GM12878 (cell line): ENCODE data around the gene CNOT6L. TPM values are rescaled to one million over a fixed set of nuclear protein-coding genes. Genes with fewer than 3 reads are reported as not detected.

Source experiments
- ATAC-seq: fragments of 200-7000 bp; cut with Tn5 transposase; 3 replicates; pipeline ENCODE4 v1.9.1; 2020; ENCODE audit warnings: mild to moderate bottlenecking, moderate library complexity
- BruUV-seq: library from RNA; stranded (reverse); fragments of 400-500 nt; replicated peaks from 2 replicates; lab custom pipeline; 2021; lab: Mats Ljungman, UMichigan
- CTCF ChIA-PET: fragments of 300-600 bp; sonication (Branson Sonifier 250); formaldehyde crosslinking; extraction: SDS; loops from one replicate; lab custom pipeline; 2021; ENCODE audit warnings: inconsistent platforms; lab: Yijun Ruan, JAX
- POLR2A ChIA-PET: fragments of 350-600 bp; formaldehyde crosslinking; extraction: SDS; loops from one replicate; lab custom pipeline; 2021; ENCODE audit warnings: inconsistent platforms; lab: Charles Lee
- RAD21 ChIA-PET: fragments of 300-600 bp; sonication (Branson Sonifier 250); formaldehyde crosslinking; loops from one replicate; lab custom pipeline; 2023; ENCODE audit warnings: antibody characterized with exemption; ENCODE audit not compliant: unreplicated experiment; lab: Charles Lee
- SMC1A ChIA-PET: fragments of 300-600 bp; sonication (Branson Sonifier 250); formaldehyde crosslinking; loops from one replicate; lab custom pipeline; 2023; ENCODE audit not compliant: unreplicated experiment, uncharacterized antibody; lab: Charles Lee
- DNase-seq: peaks from one replicate; pipeline ENCODE4 v3.0.0-alpha.2; 2011; ENCODE audit warnings: low read depth, low spot score
- FAIRE-seq: peaks from 3 replicates; lab custom pipeline; 2011; peaks lifted over from hg19 to GRCh38; lab: Jason Lieb, UNC
- H2AFZ ChIP-seq: 2 replicates; pipeline ENCODE4 v1.6.0; 2011; ENCODE audit warnings: low read depth, low read length, control low read depth; ENCODE audit not compliant: control insufficient read depth
- H3K27ac ChIP-seq: 2 replicates; pipeline ENCODE4 v1.5.1; 2011; ENCODE audit warnings: control low read depth; ENCODE audit not compliant: control insufficient read depth, insufficient read depth
- H3K27me3 ChIP-seq, 2 experiments: replicated peaks in 1 of 2; 2 replicates each; pipeline versions ENCODE4 v1.6.0 to v1.6.1; 2011; ENCODE audit warnings: low read length in 1 of 2; ENCODE audit not compliant: control insufficient read depth in 2 of 2, insufficient read depth in 2 of 2
- H3K36me3 ChIP-seq, 2 experiments: 2 replicates each; pipeline ENCODE4 v1.5.1; 2011; ENCODE audit warnings: low read length in 1 of 2; ENCODE audit not compliant: control insufficient read depth in 2 of 2, insufficient read depth in 2 of 2
- H3K4me1 ChIP-seq: 2 replicates; pipeline ENCODE4 v1.6.1; 2011; ENCODE audit warnings: mild to moderate bottlenecking, low read length, moderate library complexity, mixed read lengths; ENCODE audit not compliant: control insufficient read depth, insufficient read depth
- H3K4me2 ChIP-seq: 2 replicates; pipeline ENCODE4 v1.6.0; 2011; ENCODE audit warnings: control low read depth; ENCODE audit not compliant: control insufficient read depth, insufficient read depth
- H3K4me3 ChIP-seq: fragments of 200-600 bp; sonication (generic); 2 replicates; pipeline ENCODE4 v1.5.1; 2016
- H3K79me2 ChIP-seq: 2 replicates; pipeline ENCODE4 v1.6.0; 2011; ENCODE audit warnings: low read length; ENCODE audit not compliant: control insufficient read depth, insufficient read depth
- H3K9ac ChIP-seq: 2 replicates; pipeline ENCODE4 v1.8.0; 2011; ENCODE audit warnings: low read length, control low read depth, mixed read lengths; ENCODE audit not compliant: control insufficient read depth, insufficient read depth
- H3K9me3 ChIP-seq: replicated peaks from 3 replicates; pipeline ENCODE4 v1.5.1; 2011; ENCODE audit warnings: mild to moderate bottlenecking, low read length; ENCODE audit not compliant: control insufficient read depth, insufficient read depth
- H4K20me1 ChIP-seq: 2 replicates; pipeline ENCODE4 v1.6.0; 2011; ENCODE audit not compliant: control insufficient read depth, insufficient read depth
- BCL3 ChIP-seq: IDR thresholded peaks from 2 replicates; pipeline ENCODE4 v1.6.1; 2011; ENCODE audit warnings: borderline replicate concordance, low read depth, mild to moderate bottlenecking, moderate library complexity, low read length; ENCODE audit not compliant: insufficient read depth, poor library complexity, severe bottlenecking
- CHD4 ChIP-seq: fragments of 200-600 bp; sonication (generic); IDR thresholded peaks from 2 replicates; pipeline ENCODE4 v1.6.1; 2016; ENCODE audit warnings: mild to moderate bottlenecking
- ETV6 ChIP-seq, 2 experiments: fragments of 450-650 bp in 1 of 2; IDR thresholded peaks in 1 of 2; conservative IDR thresholded peaks in 1 of 2; 2 replicates each; pipeline ENCODE4 v1.6.1; 2014; ENCODE audit warnings: antibody characterized with exemption in 1 of 2, borderline replicate concordance in 1 of 2, low read depth in 1 of 2, mild to moderate bottlenecking in 1 of 2, moderate library complexity in 1 of 2
- IKZF1 ChIP-seq: fragments of 450-650 bp; conservative IDR thresholded peaks from 2 replicates; pipeline ENCODE4 v1.6.1; 2017; ENCODE audit warnings: antibody characterized with exemption, mild to moderate bottlenecking
- NBN ChIP-seq: fragments of 450-650 bp; IDR thresholded peaks from 2 replicates; pipeline ENCODE4 v1.6.1; 2016
- NKRF ChIP-seq: fragments of 450-650 bp; conservative IDR thresholded peaks from 2 replicates; pipeline ENCODE4 v1.6.1; 2017; ENCODE audit warnings: mild to moderate bottlenecking, moderate library complexity
- NR2C1 ChIP-seq: fragments of 450-650 bp; IDR thresholded peaks from 2 replicates; pipeline ENCODE4 v1.6.1; 2017; ENCODE audit warnings: antibody characterized with exemption, mild to moderate bottlenecking, moderate library complexity
- POLR2A ChIP-seq: IDR thresholded peaks from 2 replicates; pipeline ENCODE4 v1.6.1; 2011; ENCODE audit warnings: low read depth, mild to moderate bottlenecking, low read length
- RAD51 ChIP-seq: fragments of 450-650 bp; IDR thresholded peaks from 2 replicates; pipeline ENCODE4 v1.6.1; 2016; ENCODE audit warnings: moderate library complexity, mild to moderate bottlenecking, inconsistent platforms
- RCOR1 ChIP-seq: conservative IDR thresholded peaks from 2 replicates; pipeline ENCODE4 v1.6.1; 2012; ENCODE audit warnings: low read depth, low read length, improper control_type of control experiment
- SP1 ChIP-seq: IDR thresholded peaks from one replicate; pipeline ENCODE4 v1.6.1; 2011; ENCODE audit warnings: low read depth, low read length
- STAT3 ChIP-seq: IDR thresholded peaks from 2 replicates; pipeline ENCODE4 v1.6.1; 2011; ENCODE audit warnings: low read depth, low read length, improper control_type of control experiment
- WRNIP1 ChIP-seq: IDR thresholded peaks from 2 replicates; pipeline ENCODE4 v1.6.1; 2011; ENCODE audit warnings: low read depth, low read length, improper control_type of control experiment, borderline replicate concordance
- ZBTB4 ChIP-seq: fragments of 450-650 bp; formaldehyde crosslinking; IDR thresholded peaks from 2 replicates; pipeline ENCODE4 v1.4.0; 2022; ENCODE audit warnings: mild to moderate bottlenecking, moderate library complexity
- ZNF592 ChIP-seq: fragments of 450-650 bp; IDR thresholded peaks from 2 replicates; pipeline ENCODE4 v1.6.1; 2017; ENCODE audit warnings: mild to moderate bottlenecking, moderate library complexity
- ZSCAN29 ChIP-seq: fragments of 450-650 bp; IDR thresholded peaks from 2 replicates; pipeline ENCODE4 v1.6.1; 2017; ENCODE audit warnings: mild to moderate bottlenecking, moderate library complexity
- WGBS: methylation state at CpG from one replicate; pipeline ENCODE4 v1.1.6; 2016; ENCODE audit warnings: low lambda C conversion rate; ENCODE audit not compliant: insufficient replicate concordance, insufficient coverage; ENCODE audit errors: missing lambda C conversion rate; 5-methylcytosine and 5-hydroxymethylcytosine counted together
- in situ Hi-C: fragments of 300-500 bp; cut with MboI; formaldehyde crosslinking; loops from 9 replicates; pipeline ENCODE4 v1.14.3; 2018; ENCODE audit warnings: mixed read lengths
- intact Hi-C: fragments of 100-400 bp; cut with micrococcal nuclease; formaldehyde crosslinking; loops from one replicate; pipeline ENCODE4 v1.14.2; 2022; ENCODE audit not compliant: unreplicated experiment
- polyA plus RNA-seq, 11 experiments: library from polyadenylated mRNA; depleted of rRNA in 4 of 11; unstranded in 6 of 11; stranded (reverse) in 5 of 11; fragments of >200 nt; fragmentation: Nextera tagmentation in 4 of 11; fragmentation: Illumina TruSeq in 1 of 11; extraction: Ambion mirVana in 4 of 11; extraction: Trizol in 1 of 11; gene quantifications; 1 replicate in 1 of 11; 2 replicates in 10 of 11; pipeline versions ENCODE4 v1.2.1 to v1.2.3, GENCODE V29; 2011 to 2016; ENCODE audit warnings: inconsistent platforms in 2 of 11, missing spikeins in 2 of 11, low read depth in 1 of 11
- total RNA-seq, 4 experiments: library from RNA; depleted of rRNA in 3 of 4; stranded (reverse); fragments of >200 nt in 3 of 4; fragmentation: Illumina TruSeq in 1 of 4; extraction: Trizol in 1 of 4; gene quantifications; 2 replicates each; pipeline versions ENCODE4 v1.2.1 to v1.2.3, GENCODE V29; 2013 to 2021

The CNOT6L gene
- total and polyA plus RNA-seq, 10 of the 15 experiments (the other 5 are each of a cell fraction or from before 2014, with no cell fraction given): 1.1 to 10.0 (median 3.0) TPM

- no peaks in the 10 kb centered on the region for H3K79me2 ChIP-seq
- no TSS peak for BruUV-seq
- H3K27me3 ChIP-seq: no peaks in the 10 kb centered on the region
- FAIRE-seq: no peak
- no peaks in the 10 kb centered on the region for H3K9me3 ChIP-seq
- H3K4me2 ChIP-seq: no peak overlapping the region
- WGBS: 81% methylated on average over 1 of the region's 1 CpG
- SMC1A ChIA-PET: no interaction called here
- H2AFZ ChIP-seq: no peak overlapping the region
- no peak overlapping the region for H3K9ac ChIP-seq
- intact Hi-C loops: no loop called here
- in situ Hi-C loops: no loop called here
- no peak overlapping the region for H3K4me3 ChIP-seq
- RAD21 ChIA-PET: no interaction called here
- POLR2A ChIA-PET: no interaction called here
- no peaks in the 10 kb centered on the region for H4K20me1 ChIP-seq
- CTCF ChIA-PET: no interaction called here
- no peaks in the 10 kb centered on the region for H3K36me3 ChIP-seq
- no peak overlapping the region for H3K27ac ChIP-seq
- H3K4me1 ChIP-seq: no peaks in the 10 kb centered on the region
- DNase-seq: no peak
- no peak for ATAC-seq
- TF ChIP-seq IKZF1 (no peak), CHD4 (no peak), BCL3 (no peak), NBN (no peak), WRNIP1 (no peak), NKRF (no peak), ZBTB4 (CRISPR knock-in tag) (no peak), SP1 (no peak), STAT3 (no peak), RCOR1 (no peak), NR2C1 (no peak), ZNF592 (no peak), POLR2A (no peak), RAD51 (no peak), ETV6 (conservative IDR thresholded peaks at IDR 0.05 in 1 of 2, IDR thresholded peaks at IDR 0.05 in 1 of 2; ENCODE audit: borderline replicate concordance in 1 of 2, low read depth in 1 of 2) (no peak), ZSCAN29 (no peak)
Observed at GRCh38 chr4:77710684-77711083, 108.5 kb downstream of the CNOT6L start.
